ENCODE data around the gene NME4.

DNA sequence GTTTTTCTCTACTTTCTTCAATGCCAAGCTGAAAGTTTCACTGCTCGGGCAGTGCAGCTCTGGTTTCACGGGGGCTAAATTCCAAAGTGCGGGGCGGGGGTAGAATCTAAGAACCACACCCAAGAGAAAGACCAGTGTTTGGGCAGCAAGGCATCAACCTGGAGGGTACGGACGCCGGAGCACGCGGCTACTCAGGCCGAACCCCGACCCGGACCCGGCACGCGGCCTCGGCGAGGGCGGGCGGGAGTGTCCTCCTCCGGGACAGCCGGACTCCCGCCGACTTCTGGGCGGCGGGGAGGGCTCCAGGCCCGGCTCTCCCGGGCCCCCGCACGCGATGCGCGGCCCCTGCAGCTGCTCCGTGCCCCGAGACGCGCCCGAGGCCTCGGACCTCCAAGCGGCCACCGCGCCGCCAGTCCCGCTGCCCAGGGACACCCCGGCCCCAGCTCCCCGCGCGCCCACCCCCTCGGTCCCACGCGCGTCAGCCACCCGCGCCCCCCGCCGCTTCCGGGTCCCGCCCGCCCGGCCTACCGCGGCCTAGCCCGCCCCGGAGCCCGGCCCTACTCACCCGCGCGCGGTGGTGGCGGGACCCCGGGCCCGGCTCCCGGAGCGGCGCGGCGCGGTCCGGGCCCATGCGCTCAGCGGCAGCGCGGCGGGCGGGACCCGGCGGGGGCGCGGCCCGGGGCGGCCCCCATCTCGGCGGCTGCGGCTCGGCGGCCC lies 45.0 kb upstream of the NME4 start:
- TF ChIP-seq EZH2 (IDR thresholded peaks at IDR 0.05; ENCODE audit: borderline replicate concordance, low read depth, low read length, poor library complexity, severe bottlenecking) = no peak
- TF ChIP-seq, protein P1, sequence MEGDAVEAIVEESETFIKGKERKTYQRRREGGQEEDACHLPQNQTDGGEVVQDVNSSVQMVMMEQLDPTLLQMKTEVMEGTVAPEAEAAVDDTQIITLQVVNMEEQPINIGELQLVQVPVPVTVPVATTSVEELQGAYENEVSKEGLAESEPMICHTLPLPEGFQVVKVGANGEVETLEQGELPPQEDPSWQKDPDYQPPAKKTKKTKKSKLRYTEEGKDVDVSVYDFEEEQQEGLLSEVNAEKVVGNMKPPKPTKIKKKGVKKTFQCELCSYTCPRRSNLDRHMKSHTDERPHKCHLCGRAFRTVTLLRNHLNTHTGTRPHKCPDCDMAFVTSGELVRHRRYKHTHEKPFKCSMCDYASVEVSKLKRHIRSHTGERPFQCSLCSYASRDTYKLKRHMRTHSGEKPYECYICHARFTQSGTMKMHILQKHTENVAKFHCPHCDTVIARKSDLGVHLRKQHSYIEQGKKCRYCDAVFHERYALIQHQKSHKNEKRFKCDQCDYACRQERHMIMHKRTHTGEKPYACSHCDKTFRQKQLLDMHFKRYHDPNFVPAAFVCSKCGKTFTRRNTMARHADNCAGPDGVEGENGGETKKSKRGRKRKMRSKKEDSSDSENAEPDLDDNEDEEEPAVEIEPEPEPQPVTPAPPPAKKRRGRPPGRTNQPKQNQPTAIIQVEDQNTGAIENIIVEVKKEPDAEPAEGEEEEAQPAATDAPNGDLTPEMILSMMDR (conservative IDR thresholded peaks at IDR 0.05; ENCODE audit: low read depth, low read length) = no peak

Data from A673 (cell line).